ENCODE results near the gene MKX. TPM values are rescaled to one million over a fixed set of nuclear protein-coding genes. Genes with fewer than 3 reads are reported as not detected.

Gene MKX
- total and polyA plus RNA-seq, 4 donors, result 0.57 to 3.0 (median 2.0) TPM; not detected in 1

DNA sequence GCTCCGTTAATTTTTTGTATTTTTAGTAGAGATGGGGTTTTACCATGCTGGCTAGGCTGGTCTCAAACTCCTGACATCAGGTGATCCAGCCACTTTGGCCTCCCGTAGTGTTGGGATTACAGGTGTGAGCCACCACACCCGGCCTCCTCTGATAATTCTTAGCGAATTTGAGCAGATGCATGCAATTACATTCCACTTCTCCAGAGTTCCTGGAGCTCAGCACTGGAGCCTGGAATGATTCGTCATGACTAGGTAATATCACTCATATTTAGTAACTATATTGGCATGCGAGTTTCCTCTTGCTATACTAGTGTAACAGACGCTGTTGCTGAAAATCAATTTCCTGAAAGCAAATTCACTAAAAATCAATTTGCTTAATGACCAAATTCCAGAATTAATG is 86.8 kb downstream of the MKX start:
- no peak overlapping the region for H3K27ac ChIP-seq (ENCODE audit: low read depth in 1 of 2, low read length in 2 of 2)
- no peaks in the 10 kb centered on the region for H3K9me3 ChIP-seq (ENCODE audit: control insufficient read depth in 4 of 4, low read length in 3 of 4)
- 86% methylated on average over 7 of the region's 7 CpGs for WGBS
- H3K36me3 ChIP-seq (ENCODE audit: control insufficient read depth in 4 of 4, insufficient read depth in 3 of 4, low read depth in 1 of 4, low read length in 3 of 4), result no peaks in the 10 kb centered on the region
- no peaks in the 10 kb centered on the region for H3K27me3 ChIP-seq (ENCODE audit: control insufficient read depth in 4 of 4, insufficient read depth in 4 of 4, low read length in 3 of 4)
- no peak overlapping the region for H3K4me3 ChIP-seq (ENCODE audit: low read depth in 1 of 3, low read length in 3 of 3)
- no peak overlapping the region for H3K9ac ChIP-seq (ENCODE audit: low read depth in 1 of 2, low read length in 2 of 2)
- TF ChIP-seq GABPA (IDR thresholded peaks at IDR 0.05 in 1 of 2, conservative IDR thresholded peaks at IDR 0.05 in 1 of 2) (no peak), SP1 (IDR thresholded peaks at IDR 0.05) (no peak), TAF1 (conservative IDR thresholded peaks at IDR 0.05) (no peak), HNF4G (IDR thresholded peaks at IDR 0.05) (no peak)
- TF ChIP-seq, protein P1, sequence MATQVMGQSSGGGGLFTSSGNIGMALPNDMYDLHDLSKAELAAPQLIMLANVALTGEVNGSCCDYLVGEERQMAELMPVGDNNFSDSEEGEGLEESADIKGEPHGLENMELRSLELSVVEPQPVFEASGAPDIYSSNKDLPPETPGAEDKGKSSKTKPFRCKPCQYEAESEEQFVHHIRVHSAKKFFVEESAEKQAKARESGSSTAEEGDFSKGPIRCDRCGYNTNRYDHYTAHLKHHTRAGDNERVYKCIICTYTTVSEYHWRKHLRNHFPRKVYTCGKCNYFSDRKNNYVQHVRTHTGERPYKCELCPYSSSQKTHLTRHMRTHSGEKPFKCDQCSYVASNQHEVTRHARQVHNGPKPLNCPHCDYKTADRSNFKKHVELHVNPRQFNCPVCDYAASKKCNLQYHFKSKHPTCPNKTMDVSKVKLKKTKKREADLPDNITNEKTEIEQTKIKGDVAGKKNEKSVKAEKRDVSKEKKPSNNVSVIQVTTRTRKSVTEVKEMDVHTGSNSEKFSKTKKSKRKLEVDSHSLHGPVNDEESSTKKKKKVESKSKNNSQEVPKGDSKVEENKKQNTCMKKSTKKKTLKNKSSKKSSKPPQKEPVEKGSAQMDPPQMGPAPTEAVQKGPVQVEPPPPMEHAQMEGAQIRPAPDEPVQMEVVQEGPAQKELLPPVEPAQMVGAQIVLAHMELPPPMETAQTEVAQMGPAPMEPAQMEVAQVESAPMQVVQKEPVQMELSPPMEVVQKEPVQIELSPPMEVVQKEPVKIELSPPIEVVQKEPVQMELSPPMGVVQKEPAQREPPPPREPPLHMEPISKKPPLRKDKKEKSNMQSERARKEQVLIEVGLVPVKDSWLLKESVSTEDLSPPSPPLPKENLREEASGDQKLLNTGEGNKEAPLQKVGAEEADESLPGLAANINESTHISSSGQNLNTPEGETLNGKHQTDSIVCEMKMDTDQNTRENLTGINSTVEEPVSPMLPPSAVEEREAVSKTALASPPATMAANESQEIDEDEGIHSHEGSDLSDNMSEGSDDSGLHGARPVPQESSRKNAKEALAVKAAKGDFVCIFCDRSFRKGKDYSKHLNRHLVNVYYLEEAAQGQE (IDR thresholded peaks at IDR 0.05), result no peak
- TF ChIP-seq, protein P2, sequence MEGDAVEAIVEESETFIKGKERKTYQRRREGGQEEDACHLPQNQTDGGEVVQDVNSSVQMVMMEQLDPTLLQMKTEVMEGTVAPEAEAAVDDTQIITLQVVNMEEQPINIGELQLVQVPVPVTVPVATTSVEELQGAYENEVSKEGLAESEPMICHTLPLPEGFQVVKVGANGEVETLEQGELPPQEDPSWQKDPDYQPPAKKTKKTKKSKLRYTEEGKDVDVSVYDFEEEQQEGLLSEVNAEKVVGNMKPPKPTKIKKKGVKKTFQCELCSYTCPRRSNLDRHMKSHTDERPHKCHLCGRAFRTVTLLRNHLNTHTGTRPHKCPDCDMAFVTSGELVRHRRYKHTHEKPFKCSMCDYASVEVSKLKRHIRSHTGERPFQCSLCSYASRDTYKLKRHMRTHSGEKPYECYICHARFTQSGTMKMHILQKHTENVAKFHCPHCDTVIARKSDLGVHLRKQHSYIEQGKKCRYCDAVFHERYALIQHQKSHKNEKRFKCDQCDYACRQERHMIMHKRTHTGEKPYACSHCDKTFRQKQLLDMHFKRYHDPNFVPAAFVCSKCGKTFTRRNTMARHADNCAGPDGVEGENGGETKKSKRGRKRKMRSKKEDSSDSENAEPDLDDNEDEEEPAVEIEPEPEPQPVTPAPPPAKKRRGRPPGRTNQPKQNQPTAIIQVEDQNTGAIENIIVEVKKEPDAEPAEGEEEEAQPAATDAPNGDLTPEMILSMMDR (IDR thresholded peaks at IDR 0.05; ENCODE audit: low read depth, low read length, missing input control), result no peak
- TF ChIP-seq, protein P3, sequence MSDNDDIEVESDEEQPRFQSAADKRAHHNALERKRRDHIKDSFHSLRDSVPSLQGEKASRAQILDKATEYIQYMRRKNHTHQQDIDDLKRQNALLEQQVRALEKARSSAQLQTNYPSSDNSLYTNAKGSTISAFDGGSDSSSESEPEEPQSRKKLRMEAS (IDR thresholded peaks at IDR 0.05), result no peak
- TF ChIP-seq, protein P4, sequence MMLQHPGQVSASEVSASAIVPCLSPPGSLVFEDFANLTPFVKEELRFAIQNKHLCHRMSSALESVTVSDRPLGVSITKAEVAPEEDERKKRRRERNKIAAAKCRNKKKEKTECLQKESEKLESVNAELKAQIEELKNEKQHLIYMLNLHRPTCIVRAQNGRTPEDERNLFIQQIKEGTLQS (IDR thresholded peaks at IDR 0.05), result no peak
- no peak for DNase-seq (ENCODE audit: low spot score)
- H3K4me1 ChIP-seq (ENCODE audit: control insufficient read depth in 4 of 4, insufficient read depth in 4 of 4, low read length in 3 of 4), result no peaks in the 10 kb centered on the region

DNA sequence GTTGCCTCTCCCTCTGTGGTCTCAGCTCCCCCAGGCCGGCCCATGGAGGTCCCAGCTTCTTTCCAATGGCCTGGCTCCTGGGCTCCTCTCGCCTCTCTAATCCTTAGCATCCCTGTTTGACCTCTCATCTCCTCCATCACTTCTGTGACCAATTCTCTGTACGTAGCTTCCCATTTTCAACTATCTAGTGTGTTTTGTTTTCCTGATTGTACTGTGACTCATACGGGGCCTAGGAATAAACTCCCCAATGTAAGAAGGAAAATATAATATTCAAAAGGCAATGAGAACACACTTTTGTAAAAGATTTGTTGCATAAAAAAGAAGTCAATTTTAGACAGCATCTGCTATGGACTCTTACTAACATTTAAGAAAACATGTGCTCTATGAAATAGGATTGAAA is 90.3 kb downstream of the MKX start:
- no peak for DNase-seq (ENCODE audit: low spot score)
- H3K9me3 ChIP-seq (ENCODE audit: control insufficient read depth in 4 of 4, low read length in 3 of 4), result no peaks in the 10 kb centered on the region
- no peak overlapping the region for H3K9ac ChIP-seq (ENCODE audit: low read depth in 1 of 2, low read length in 2 of 2)
- 64% methylated on average over 4 of the region's 4 CpGs for WGBS
- no peaks in the 10 kb centered on the region for H3K27me3 ChIP-seq (ENCODE audit: control insufficient read depth in 4 of 4, insufficient read depth in 4 of 4, low read length in 3 of 4)
- H3K27ac ChIP-seq (ENCODE audit: low read depth in 1 of 2, low read length in 2 of 2), result no peak overlapping the region
- H3K36me3 ChIP-seq (ENCODE audit: control insufficient read depth in 4 of 4, insufficient read depth in 3 of 4, low read depth in 1 of 4, low read length in 3 of 4), result no peaks in the 10 kb centered on the region
- no peak overlapping the region for H3K4me3 ChIP-seq (ENCODE audit: low read depth in 1 of 3, low read length in 3 of 3)
- H3K4me1 ChIP-seq (ENCODE audit: control insufficient read depth in 4 of 4, insufficient read depth in 4 of 4, low read length in 3 of 4), result no peaks in the 10 kb centered on the region
- no peak for TF ChIP-seq FOXA2 (IDR thresholded peaks at IDR 0.05)
- TF ChIP-seq FOXA1 (IDR thresholded peaks at IDR 0.05), result no peak
- TF ChIP-seq EGR1 (IDR thresholded peaks at IDR 0.05; ENCODE audit: low read depth in 2 of 2), result no peak
- TF ChIP-seq RAD21 (IDR thresholded peaks at IDR 0.05), result no peak
- TF ChIP-seq HNF4A (conservative IDR thresholded peaks at IDR 0.05), result no peak
- TF ChIP-seq SP1 (IDR thresholded peaks at IDR 0.05), result no peak
- TF ChIP-seq, protein P1 (IDR thresholded peaks at IDR 0.05), result no peak
- TF ChIP-seq, protein P2 (IDR thresholded peaks at IDR 0.05; ENCODE audit: low read depth, low read length, missing input control), result no peak
- no peak for TF ChIP-seq JUND (IDR thresholded peaks at IDR 0.05)
- no peak for TF ChIP-seq TAF1 (conservative IDR thresholded peaks at IDR 0.05)
- TF ChIP-seq, protein P5, sequence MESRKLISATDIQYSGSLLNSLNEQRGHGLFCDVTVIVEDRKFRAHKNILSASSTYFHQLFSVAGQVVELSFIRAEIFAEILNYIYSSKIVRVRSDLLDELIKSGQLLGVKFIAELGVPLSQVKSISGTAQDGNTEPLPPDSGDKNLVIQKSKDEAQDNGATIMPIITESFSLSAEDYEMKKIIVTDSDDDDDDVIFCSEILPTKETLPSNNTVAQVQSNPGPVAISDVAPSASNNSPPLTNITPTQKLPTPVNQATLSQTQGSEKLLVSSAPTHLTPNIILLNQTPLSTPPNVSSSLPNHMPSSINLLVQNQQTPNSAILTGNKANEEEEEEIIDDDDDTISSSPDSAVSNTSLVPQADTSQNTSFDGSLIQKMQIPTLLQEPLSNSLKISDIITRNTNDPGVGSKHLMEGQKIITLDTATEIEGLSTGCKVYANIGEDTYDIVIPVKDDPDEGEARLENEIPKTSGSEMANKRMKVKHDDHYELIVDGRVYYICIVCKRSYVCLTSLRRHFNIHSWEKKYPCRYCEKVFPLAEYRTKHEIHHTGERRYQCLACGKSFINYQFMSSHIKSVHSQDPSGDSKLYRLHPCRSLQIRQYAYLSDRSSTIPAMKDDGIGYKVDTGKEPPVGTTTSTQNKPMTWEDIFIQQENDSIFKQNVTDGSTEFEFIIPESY (IDR thresholded peaks at IDR 0.05), result no peak
- no peak for TF ChIP-seq RXRA (IDR thresholded peaks at IDR 0.05)
- TF ChIP-seq GABPA (IDR thresholded peaks at IDR 0.05 in 1 of 2, conservative IDR thresholded peaks at IDR 0.05 in 1 of 2), result no peak
- TF ChIP-seq, protein P4 (IDR thresholded peaks at IDR 0.05), result no peak
- TF ChIP-seq HNF4G (IDR thresholded peaks at IDR 0.05), result no peak
- no peak for TF ChIP-seq NR2F2 (IDR thresholded peaks at IDR 0.05)

Measured in liver (tissue), 9 donors.